GM20000 (cell line): ENCODE measurements around the gene FAM124A.

Experiments used
- DNase-seq: peaks from one replicate; pipeline ENCODE4 v3.0.0; 2012; ENCODE audit warnings: low spot score
- CTCF ChIP-seq: IDR thresholded peaks from 2 replicates; pipeline ENCODE4 v1.5.1; 2012; ENCODE audit warnings: mild to moderate bottlenecking, control low read depth; ENCODE audit errors: extremely low read depth, missing control alignments

Gene FAM124A

GRCh38 chr13:51313619-51314018 lies 91.4 kb downstream of the FAM124A start:
- TF ChIP-seq CTCF: no peak
- DNase-seq: no peak

DNA sequence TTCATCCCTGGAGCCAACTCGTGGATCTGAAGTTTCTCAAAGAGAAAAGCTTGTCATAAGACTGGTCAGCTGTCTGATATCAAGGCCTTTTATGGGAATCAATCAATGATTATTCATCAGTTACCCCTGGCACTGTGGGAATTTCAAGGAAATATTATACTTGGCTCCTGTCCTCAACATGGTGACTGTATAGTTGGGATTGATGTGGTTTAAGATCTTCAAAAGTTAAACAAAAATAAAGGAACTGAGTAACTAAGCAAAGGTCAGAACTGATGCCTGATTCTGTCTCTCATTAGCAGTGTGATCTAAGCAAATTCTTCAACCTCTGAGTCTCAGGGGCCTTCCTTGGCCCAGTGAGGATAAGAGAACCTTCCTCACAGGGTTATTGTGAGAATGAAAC lies 95.1 kb downstream of the FAM124A start:
- no peak for TF ChIP-seq CTCF

GRCh38 chr13:51318015-51318414 lies 95.8 kb downstream of the FAM124A start:
- TF ChIP-seq CTCF: no peak
- no peak for DNase-seq

More for the DNA sequence above, 95.1 kb downstream of the FAM124A start:
- no peak for DNase-seq

- DNase-seq: no peak
- TF ChIP-seq CTCF: no peak
Observed at GRCh38 chr13:51318876-51319275, 96.7 kb downstream of the FAM124A start.

GRCh38 chr13:51321836-51322235 lies 99.6 kb downstream of the FAM124A start:
- no peak for DNase-seq
- TF ChIP-seq CTCF: no peak

DNA sequence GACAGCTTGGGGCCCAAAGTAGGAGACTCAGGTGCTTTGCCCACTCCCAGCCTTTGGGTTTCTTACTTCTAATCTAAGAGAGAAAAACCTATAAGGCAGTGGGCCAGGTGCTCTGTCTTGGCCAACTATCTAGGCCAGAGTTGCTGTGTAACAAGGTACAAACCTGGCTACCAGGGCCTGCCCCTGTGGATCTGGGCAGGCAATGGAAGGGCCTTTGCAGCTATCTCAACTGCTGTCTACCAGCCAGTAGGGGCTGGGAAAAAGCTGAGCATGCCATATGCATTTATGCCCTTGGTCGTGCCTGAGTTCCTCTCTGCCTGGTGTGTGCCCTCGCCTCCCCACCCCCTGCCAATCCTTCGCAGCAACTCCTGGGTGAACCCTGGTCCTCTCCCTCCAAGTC lies 100.6 kb downstream of the FAM124A start:
- DNase-seq: no peak
- TF ChIP-seq CTCF: no peak

DNA sequence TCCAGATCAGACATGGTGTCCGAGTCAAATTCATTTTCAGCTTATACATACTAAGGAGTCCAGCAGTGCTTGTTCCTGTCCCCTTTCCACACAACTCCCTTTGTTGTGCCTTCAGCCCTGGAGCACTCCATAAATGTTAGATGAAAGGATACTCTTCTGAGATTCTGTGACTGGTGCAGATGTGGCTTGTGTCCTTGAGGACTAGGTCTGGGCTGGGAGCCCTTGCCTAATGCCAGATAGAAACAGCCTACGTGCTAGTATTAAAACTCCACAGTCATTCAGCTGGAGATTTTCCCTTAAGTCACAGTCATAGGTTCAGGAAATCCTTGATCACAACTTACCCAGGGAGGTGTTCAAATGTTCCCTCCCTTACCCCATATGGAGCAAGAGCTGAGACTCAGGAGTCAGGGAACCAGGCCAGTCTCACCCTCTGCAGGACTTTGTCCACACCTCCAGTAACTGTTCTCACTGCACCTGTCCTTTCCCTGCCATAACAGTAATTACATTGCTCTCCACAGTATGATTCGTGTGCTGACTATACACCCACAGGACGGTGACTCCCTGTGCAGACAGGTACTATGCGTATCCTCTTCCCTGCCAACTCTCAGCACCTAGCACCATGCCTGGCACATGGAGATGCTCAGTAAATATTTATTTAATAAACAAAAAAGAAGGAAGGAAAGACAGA lies 101.8 kb downstream of the FAM124A start:
- TF ChIP-seq CTCF: no peak
- DNase-seq: no peak
